Measurements from ENCODE around the gene PARP12. TPM values are rescaled to one million over a fixed set of nuclear protein-coding genes. Genes with fewer than 3 reads are reported as not detected.

Gene PARP12
- total and polyA plus RNA-seq, 2 of the 8 experiments (the other 6 are each of a cell fraction or from before 2014, with no cell fraction given) = 9.0 to 21.5 TPM

DNA sequence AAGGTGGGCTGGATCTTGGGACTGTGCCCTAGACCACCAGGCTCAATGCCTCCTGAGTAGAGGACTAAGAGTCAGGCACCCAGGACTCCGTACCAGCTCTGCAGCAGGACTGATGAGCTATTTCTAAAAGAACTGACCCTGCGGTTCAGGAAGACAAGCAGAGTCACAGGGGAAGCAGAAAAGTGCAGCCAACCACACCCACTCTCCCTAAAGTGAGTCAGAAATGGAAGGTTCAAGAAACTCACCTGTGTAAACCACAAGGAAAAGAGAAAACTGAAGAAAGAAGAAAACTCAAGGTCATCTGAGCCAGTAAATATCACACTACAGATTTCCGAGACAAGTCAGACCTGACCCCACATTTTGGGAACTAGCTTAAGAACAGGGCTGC, 2.5 kb downstream of the PARP12 start:
- Histone ChIP-seq H2BK20ac (ENCODE audit: low read length) (no peak overlapping the region), H3K18ac (ENCODE audit: extremely low read depth, low read length) (no peak overlapping the region), H2AFZ (ENCODE audit: low read length) (no peak overlapping the region), H2BK120ac (replicated peaks; ENCODE audit: low read depth, low read length) (no peak overlapping the region), H3K4ac (replicated peaks; ENCODE audit: insufficient read length, low read depth, low read length) (no peak overlapping the region), H3K79me2 (ENCODE audit: control insufficient read depth in 1 of 2, insufficient read depth in 2 of 2, low read length in 2 of 2) (no peaks in the 10 kb centered on the region), H4K8ac (ENCODE audit: extremely low read depth, insufficient read depth, low read length) (no peak overlapping the region), H3K4me3 (ENCODE audit: extremely low read depth in 1 of 4, insufficient read depth in 2 of 4, low read depth in 3 of 4, low read length in 4 of 4) (no peak overlapping the region), H3K14ac (ENCODE audit: insufficient read length) (no peak overlapping the region), H3K23ac (ENCODE audit: insufficient read length) (no peak overlapping the region), H3K4me2 (ENCODE audit: insufficient read depth in 1 of 2, low read depth in 2 of 2, low read length in 2 of 2) (no peak overlapping the region), H3K56ac (replicated peaks; ENCODE audit: insufficient read length, low read depth, low read length) (no peak overlapping the region), H3K4me1 (replicated peaks in 1 of 4; ENCODE audit: control insufficient read depth in 3 of 4, insufficient read depth in 4 of 4, low read length in 3 of 4) (peaks cover 0 to 2% (median 0%) of the 10 kb centered on the region in 4 experiments; a peak in 2 of 7 replicates), H3K9ac (replicated peaks in 1 of 4; ENCODE audit: extremely low read depth in 1 of 4, low read depth in 3 of 4, low read length in 3 of 4) (no peak overlapping the region), H3K79me1 (ENCODE audit: low read depth, low read length) (no peaks in the 10 kb centered on the region), H2BK15ac (ENCODE audit: low read length) (no peak overlapping the region), H3K9me3 (ENCODE audit: insufficient read depth in 2 of 2, low read depth in 1 of 2, low read length in 1 of 2) (no peaks in the 10 kb centered on the region), H3K23me2 (ENCODE audit: low read depth, low read length) (peaks cover 5% of the 10 kb centered on the region; the same call in 1 of the 2 replicates), H3K27me3 (replicated peaks in 1 of 4; ENCODE audit: control insufficient read depth in 3 of 4, extremely low read depth in 1 of 4, insufficient read depth in 3 of 4, low read length in 3 of 4) (peaks cover 0 to 29% (median 23%) of the 10 kb centered on the region in 4 experiments; a peak in 6 of 7 replicates), H4K20me1 (replicated peaks in 1 of 2; ENCODE audit: control insufficient read depth in 1 of 2, insufficient read depth in 2 of 2, low read length in 2 of 2) (peaks cover 0 to 2% of the 10 kb centered on the region in 2 experiments), H4K5ac (ENCODE audit: insufficient read length, low read depth, low read length) (no peak overlapping the region), H4K91ac (replicated peaks; ENCODE audit: insufficient read length, low read length) (no peak overlapping the region), H2BK5ac (ENCODE audit: low read depth, low read length) (no peak overlapping the region), H2BK12ac (ENCODE audit: low read depth, low read length) (no peak overlapping the region), H2AK5ac (ENCODE audit: low read depth, low read length) (no peak overlapping the region), H3K27ac (ENCODE audit: low read depth, low read length) (no peak overlapping the region), H3K36me3 (ENCODE audit: control insufficient read depth in 2 of 4, insufficient read depth in 4 of 4, low read length in 3 of 4) (no peaks in the 10 kb centered on the region)
- DNase-seq (ENCODE audit: low read depth in 1 of 2, low spot score in 2 of 2) = no peak
- no peak for FAIRE-seq
- ChIA-PET CTCF (ENCODE audit: partially characterized antibody) (interaction anchor here (0.8 kb wide), 1 partner anchor 9 kb away, joined by 3 read pairs; no protein-coding TSS in a partner anchor), POLR2A (ENCODE audit: partially characterized antibody) (interaction anchor here (1.5 kb wide), 1 partner anchor 9 kb away, joined by 4 read pairs; no protein-coding TSS in a partner anchor)
- WGBS, 2 experiments (ENCODE audit: extremely low coverage in 1 of 2, insufficient coverage in 1 of 2, insufficient read length in 1 of 2, insufficient replicate concordance in 2 of 2, low coverage in 1 of 2, low lambda C conversion rate in 2 of 2, missing lambda C conversion rate in 1 of 2) = 96% methylated on average over 3 of the region's 3 CpGs; no CpG with 5 or more reads in 1 of the 2 experiments
- TF ChIP-seq FOSL1 (IDR thresholded peaks at IDR 0.05; ENCODE audit: insufficient read depth, low read depth, low read length) (no peak), NANOG (IDR thresholded peaks at IDR 0.05; ENCODE audit: insufficient read depth, low read depth, low read length, poor library complexity, severe bottlenecking) (no peak)

All from H1 (cell line).